OCI-LY3 (cell line): ENCODE data around the gene TM9SF4.

ENCODE experiments used
- H2AFZ ChIP-seq: fragments of 200-600, 300-600 bp; shearing (Covaris generic); 2 replicates; pipeline ENCODE4 v1.6.0; 2014; ENCODE audit warnings: antibody characterized with exemption, low read depth, low read length
- H3K27ac ChIP-seq: fragments of 200-600, 300-600 bp; sonication (generic); 2 replicates; pipeline ENCODE4 v1.5.1; 2014; ENCODE audit warnings: mild to moderate bottlenecking, low read length, moderate library complexity, mixed read lengths
- H3K27me3 ChIP-seq: fragments of 200-600, 300-600 bp; sonication (generic); 2 replicates; pipeline ENCODE4 v1.6.1; 2014; ENCODE audit warnings: low read depth, low read length, mixed read lengths
- H3K36me3 ChIP-seq: fragments of 200-600, 300-600 bp; sonication (generic); replicated peaks from 2 replicates; pipeline ENCODE3; 2014; ENCODE audit warnings: low read depth, low read length, mixed read lengths
- H3K4me1 ChIP-seq: fragments of 300-600, 200-600 bp; sonication (generic); 2 replicates; pipeline ENCODE4 v1.6.1; 2014; ENCODE audit warnings: low read length, mixed read lengths
- H3K4me2 ChIP-seq: fragments of 200-600, 300-600 bp; sonication (generic); 2 replicates; pipeline ENCODE4 v1.6.1; 2014; ENCODE audit warnings: low read length, mixed read lengths
- H3K4me3 ChIP-seq: fragments of 300-600, 200-600 bp; sonication (generic); 2 replicates; pipeline ENCODE4 v1.5.1; 2014; ENCODE audit warnings: antibody characterized with exemption, mild to moderate bottlenecking, low read length, moderate library complexity
- H3K79me2 ChIP-seq: fragments of 300-600, 200-600 bp; shearing (Covaris generic); 2 replicates; pipeline ENCODE4 v1.6.1; 2014; ENCODE audit warnings: mild to moderate bottlenecking, low read length, mixed read lengths
- H3K9ac ChIP-seq: fragments of 300-600, 200-600 bp; shearing (Covaris generic); 2 replicates; pipeline ENCODE4 v1.6.0; 2014; ENCODE audit warnings: mild to moderate bottlenecking, low read length, moderate library complexity
- H3K9me3 ChIP-seq: fragments of 200-600, 300-600 bp; shearing (Covaris generic); 2 replicates; pipeline ENCODE4 v1.6.1; 2014; ENCODE audit warnings: low read length, mixed read lengths; ENCODE audit not compliant: insufficient read depth
- H4K20me1 ChIP-seq: fragments of 200-600, 300-600 bp; sonication (generic); 2 replicates; pipeline ENCODE4 v1.6.1; 2016; ENCODE audit warnings: low read length, mixed read lengths; ENCODE audit not compliant: insufficient read depth
- EZH2phosphoT487 ChIP-seq: fragments of 200-600 bp; shearing (Covaris generic); IDR thresholded peaks from 2 replicates; pipeline ENCODE4 v1.6.1; 2018; ENCODE audit warnings: antibody characterized with exemption, mixed run types, low read depth
- TF ChIP-seq, protein P1 (sequence below): fragments of 200-600, 300-600 bp; sonication (generic); IDR thresholded peaks from 2 replicates; pipeline ENCODE4 v1.5.1; 2014; ENCODE audit warnings: antibody characterized with exemption, low read length, low read depth

TM9SF4 gene

DNA sequence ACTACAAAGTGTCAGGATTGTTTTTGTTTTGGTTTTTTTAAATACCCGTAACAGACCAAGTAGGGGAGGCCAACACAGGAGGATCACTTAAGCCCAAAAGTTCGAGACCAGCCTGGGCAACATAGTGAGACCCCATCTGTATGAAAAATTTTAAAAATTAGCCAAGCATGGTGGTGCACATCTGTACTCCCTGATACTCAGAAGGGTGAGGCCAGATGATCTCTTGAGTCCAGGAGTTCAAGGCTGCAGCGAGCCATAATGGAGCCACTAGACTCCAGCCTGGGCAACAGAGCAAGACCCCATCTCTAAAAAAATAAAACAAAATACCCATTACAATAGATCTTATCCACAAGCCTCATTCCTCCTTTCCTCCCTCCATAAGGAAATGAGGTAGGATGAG, 28.7 kb upstream of the TM9SF4 start:
- H3K4me1 ChIP-seq, result no peaks in the 10 kb centered on the region
- no peak overlapping the region for H3K4me2 ChIP-seq
- H3K79me2 ChIP-seq, result 0 out of 2 replicates have a peak, but pooled peaks cover 5% of the 10 kb centered on the region
- H3K27ac ChIP-seq, result no peak overlapping the region
- no peak overlapping the region for H3K4me3 ChIP-seq
- no peak overlapping the region for H2AFZ ChIP-seq
- peaks cover 82% of the 10 kb centered on the region for H3K36me3 ChIP-seq
- no peaks in the 10 kb centered on the region for H3K27me3 ChIP-seq
- H3K9me3 ChIP-seq, result no peaks in the 10 kb centered on the region
- 0 out of 2 replicates have a peak, but pooled peaks cover 6% of the 10 kb centered on the region for H4K20me1 ChIP-seq
- no peak overlapping the region for H3K9ac ChIP-seq
- no peak for TF ChIP-seq EZH2phosphoT487

DNA sequence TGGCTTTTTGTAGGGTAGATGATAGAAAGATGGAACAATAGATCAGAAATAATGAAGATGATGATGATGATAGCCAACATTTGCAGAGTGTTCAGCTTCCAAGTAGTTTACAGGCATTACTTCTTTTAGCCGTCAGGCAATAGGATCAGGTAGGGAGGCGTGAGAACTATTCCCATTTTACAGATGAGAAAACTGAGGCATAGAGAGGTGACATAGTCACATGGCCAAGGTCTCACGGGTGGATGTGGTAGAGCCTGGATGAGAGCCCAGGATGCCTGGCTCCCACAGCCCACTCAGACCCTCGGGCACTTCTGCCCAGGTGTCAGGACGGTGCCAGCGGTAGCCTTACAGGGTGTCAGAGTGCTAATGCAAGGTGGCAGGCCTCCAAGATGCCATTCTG, 26.0 kb upstream of the TM9SF4 start:
- H3K36me3 ChIP-seq, result peaks cover 83% of the 10 kb centered on the region
- no peak overlapping the region for H3K4me2 ChIP-seq
- 0 out of 2 replicates have a peak, but pooled peaks cover 5% of the 10 kb centered on the region for H3K79me2 ChIP-seq
- no peak overlapping the region for H3K4me3 ChIP-seq
- TF ChIP-seq EZH2phosphoT487, result no peak
- TF ChIP-seq, protein P1, sequence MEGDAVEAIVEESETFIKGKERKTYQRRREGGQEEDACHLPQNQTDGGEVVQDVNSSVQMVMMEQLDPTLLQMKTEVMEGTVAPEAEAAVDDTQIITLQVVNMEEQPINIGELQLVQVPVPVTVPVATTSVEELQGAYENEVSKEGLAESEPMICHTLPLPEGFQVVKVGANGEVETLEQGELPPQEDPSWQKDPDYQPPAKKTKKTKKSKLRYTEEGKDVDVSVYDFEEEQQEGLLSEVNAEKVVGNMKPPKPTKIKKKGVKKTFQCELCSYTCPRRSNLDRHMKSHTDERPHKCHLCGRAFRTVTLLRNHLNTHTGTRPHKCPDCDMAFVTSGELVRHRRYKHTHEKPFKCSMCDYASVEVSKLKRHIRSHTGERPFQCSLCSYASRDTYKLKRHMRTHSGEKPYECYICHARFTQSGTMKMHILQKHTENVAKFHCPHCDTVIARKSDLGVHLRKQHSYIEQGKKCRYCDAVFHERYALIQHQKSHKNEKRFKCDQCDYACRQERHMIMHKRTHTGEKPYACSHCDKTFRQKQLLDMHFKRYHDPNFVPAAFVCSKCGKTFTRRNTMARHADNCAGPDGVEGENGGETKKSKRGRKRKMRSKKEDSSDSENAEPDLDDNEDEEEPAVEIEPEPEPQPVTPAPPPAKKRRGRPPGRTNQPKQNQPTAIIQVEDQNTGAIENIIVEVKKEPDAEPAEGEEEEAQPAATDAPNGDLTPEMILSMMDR, result no peak
- no peak overlapping the region for H3K27ac ChIP-seq
- H2AFZ ChIP-seq, result no peak overlapping the region
- no peaks in the 10 kb centered on the region for H3K27me3 ChIP-seq
- H4K20me1 ChIP-seq, result 0 out of 2 replicates have a peak, but pooled peaks cover 6% of the 10 kb centered on the region
- H3K4me1 ChIP-seq, result no peaks in the 10 kb centered on the region
- H3K9me3 ChIP-seq, result no peaks in the 10 kb centered on the region
- no peak overlapping the region for H3K9ac ChIP-seq

DNA sequence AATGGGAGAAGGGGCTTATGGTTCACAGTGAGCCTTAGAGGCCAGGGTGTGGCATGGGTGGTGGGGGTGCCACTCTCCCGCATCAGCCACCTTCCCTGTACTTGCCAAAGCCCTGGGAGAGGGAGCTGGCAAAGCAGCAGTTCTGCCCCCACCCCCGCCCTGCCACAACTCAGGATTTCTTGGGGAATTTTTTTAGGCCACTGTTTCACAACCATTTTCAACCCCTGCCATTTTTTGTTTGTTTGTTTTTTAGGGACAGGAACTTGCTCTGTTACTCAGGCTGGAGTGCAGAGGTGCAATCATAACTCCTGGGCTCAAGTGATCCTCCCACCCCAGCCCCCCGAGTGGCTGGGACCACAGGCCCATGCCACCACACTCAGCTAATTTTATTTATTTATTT, 22.4 kb upstream of the TM9SF4 start:
- peaks cover 31% of the 10 kb centered on the region for H3K4me1 ChIP-seq
- no peaks in the 10 kb centered on the region for H4K20me1 ChIP-seq
- H3K79me2 ChIP-seq, result 0 out of 2 replicates have a peak, but pooled peaks cover 5% of the 10 kb centered on the region
- no peak overlapping the region for H3K4me2 ChIP-seq
- H2AFZ ChIP-seq, result no peak overlapping the region
- TF ChIP-seq, protein P1, result no peak
- TF ChIP-seq EZH2phosphoT487, result no peak
- H3K9me3 ChIP-seq, result no peaks in the 10 kb centered on the region
- H3K27ac ChIP-seq, result no peak overlapping the region
- H3K27me3 ChIP-seq, result no peaks in the 10 kb centered on the region
- H3K36me3 ChIP-seq, result peaks cover 86% of the 10 kb centered on the region
- H3K9ac ChIP-seq, result no peak overlapping the region
- no peak overlapping the region for H3K4me3 ChIP-seq

DNA sequence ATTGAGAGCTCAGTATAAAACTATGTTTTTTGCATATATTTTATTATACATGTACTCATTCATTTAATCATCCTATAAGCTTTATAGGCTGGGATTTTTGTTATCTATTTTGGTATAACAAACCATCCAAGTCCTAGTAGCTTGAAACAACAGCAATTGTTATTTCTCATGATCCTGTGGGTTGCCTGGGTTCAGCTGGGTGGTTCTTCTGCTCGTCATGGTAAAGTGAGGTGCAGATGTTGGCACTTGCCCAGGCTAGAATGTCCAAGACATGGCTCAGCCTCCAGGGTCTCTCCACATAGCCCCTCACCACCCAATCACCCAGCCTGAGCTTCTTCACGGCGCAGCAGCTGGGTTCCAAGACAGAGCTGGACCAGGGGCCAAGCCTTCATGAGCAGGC, 20.8 kb upstream of the TM9SF4 start:
- peaks cover 31% of the 10 kb centered on the region for H3K4me1 ChIP-seq
- no peaks in the 10 kb centered on the region for H3K9me3 ChIP-seq
- TF ChIP-seq, protein P1, result no peak
- no peak for TF ChIP-seq EZH2phosphoT487
- no peak overlapping the region for H3K9ac ChIP-seq
- H3K27ac ChIP-seq, result peak overlapping the region; percentile 36; the same call in 1 of the 2 replicates
- peaks cover 89% of the 10 kb centered on the region for H3K36me3 ChIP-seq
- H3K27me3 ChIP-seq, result no peaks in the 10 kb centered on the region
- H3K79me2 ChIP-seq, result 0 out of 2 replicates have a peak, but pooled peaks cover 5% of the 10 kb centered on the region
- no peaks in the 10 kb centered on the region for H4K20me1 ChIP-seq
- no peak overlapping the region for H2AFZ ChIP-seq
- no peak overlapping the region for H3K4me2 ChIP-seq
- H3K4me3 ChIP-seq, result no peak overlapping the region
